Spleen (tissue), 11 donors: ENCODE measurements around the gene CHD6. TPM values are rescaled to one million over a fixed set of nuclear protein-coding genes. Genes with fewer than 3 reads are reported as not detected.

ENCODE experiments used
- DNase-seq: peaks from one replicate; pipeline ENCODE4 v3.0.0-alpha.2; 2020
- H3K27ac ChIP-seq, 8 donors: fragments of 200-600 bp; sonication (generic) in 7 of 8; 1 replicate in 4 of 8; 2 replicates in 4 of 8; pipeline versions ENCODE4 v1.5.0 to v1.8.0; 2016 to 2021; ENCODE audit warnings: inconsistent platforms in 4 of 8, mild to moderate bottlenecking in 4 of 8, moderate library complexity in 1 of 8
- H3K27me3 ChIP-seq, 7 donors: fragments of 200-600 bp; sonication (generic) in 6 of 7; replicated peaks in 1 of 7; 1 replicate in 4 of 7; 2 replicates in 3 of 7; pipeline versions ENCODE4 v1.5.0 to v1.8.0; 2016 to 2021; ENCODE audit warnings: inconsistent platforms in 3 of 7, mild to moderate bottlenecking in 1 of 7
- H3K36me3 ChIP-seq, 6 donors: fragments of 200-600 bp; sonication (generic) in 5 of 6; 1 replicate in 4 of 6; 2 replicates in 2 of 6; pipeline versions ENCODE4 v1.5.0 to v1.8.0; 2016 to 2021; ENCODE audit warnings: inconsistent platforms in 2 of 6
- H3K4me1 ChIP-seq, 6 donors: fragments of 200-600 bp; sonication (generic) in 5 of 6; 1 replicate in 3 of 6; 2 replicates in 3 of 6; pipeline versions ENCODE4 v1.5.0 to v1.8.0; 2016 to 2021; ENCODE audit warnings: inconsistent platforms in 3 of 6
- H3K4me3 ChIP-seq, 8 donors: fragments of 200-600 bp; sonication (generic) in 7 of 8; 1 replicate in 4 of 8; 2 replicates in 4 of 8; pipeline versions ENCODE4 v1.5.0 to v1.8.0; 2016 to 2021; ENCODE audit warnings: inconsistent platforms in 4 of 8, mild to moderate bottlenecking in 4 of 8, moderate library complexity in 2 of 8
- H3K9me3 ChIP-seq, 8 donors: fragments of 200-600 bp; sonication (generic) in 7 of 8; 1 replicate in 4 of 8; 2 replicates in 4 of 8; pipeline versions ENCODE4 v1.5.0 to v1.8.0; 2016 to 2021; ENCODE audit warnings: inconsistent platforms in 4 of 8
- POLR2A ChIP-seq, 3 donors: fragments of 450-650 bp; IDR thresholded peaks; one replicate each; pipeline ENCODE4 v1.5.1; 2017; ENCODE audit warnings: antibody characterized with exemption in 3 of 3, mild to moderate bottlenecking in 1 of 3
- POLR2AphosphoS5 ChIP-seq, 3 donors: sonication (generic); formaldehyde crosslinking; IDR thresholded peaks; one replicate each; pipeline ENCODE4 v1.5.1; 2017; ENCODE audit warnings: antibody characterized with exemption in 3 of 3
- WGBS, 5 donors: extraction: QIAGEN DNeasy Blood & Tissue Kit in 3 of 5; methylation state at CpG; one replicate each; pipeline versions ENCODE4 v1.1.5 to v1.1.7; 2013 to 2018; 5-methylcytosine and 5-hydroxymethylcytosine counted together
- intact Hi-C: fragments of 100-400 bp; cut with DNase I; formaldehyde crosslinking; loops from one replicate; pipeline ENCODE4 v1.15.0; 2023; ENCODE audit warnings: low total_unique reads
- polyA plus RNA-seq, 3 donors: library from polyadenylated mRNA; stranded (reverse); fragments of 200-250 nt; gene quantifications; one replicate each; pipeline ENCODE4 v1.2.1, GENCODE V29; 2013
- total RNA-seq, 7 donors: library from RNA; depleted of rRNA in 3 of 7; stranded (reverse); fragments of >200 nt in 3 of 7; fragmentation: NEBNext Ultra II Directional in 4 of 7; extraction: Animal tissue kit (Norgen Biotek cat#: 25700) in 4 of 7; gene quantifications; one replicate each; pipeline versions ENCODE4 v1.1.0 to v1.2.1, GENCODE V29; 2016 to 2021
- TF ChIP-seq, protein P1 (sequence below), 11 experiments: fragments of 200-600 bp in 7 of 11; fragments of 450-650 bp in 4 of 11; sonication (generic) in 4 of 11; IDR thresholded peaks in 8 of 11; conservative IDR thresholded peaks in 3 of 11; 1 replicate in 7 of 11; 2 replicates in 4 of 11; pipeline versions ENCODE4 v1.4.0 to v1.8.0; 2016 to 2021; ENCODE audit warnings: antibody characterized with exemption in 11 of 11, inconsistent platforms in 4 of 11, mild to moderate bottlenecking in 1 of 11
- donor health status: healthy with polysubstance abuse.
- donor health status: DM: no; HTN: no; CAD: no; lungs with moderate emphysema.
- donor health status: DM: no; HTN: no; CAD: no.
- donor health status: Bipolar disorder and iron deficiency.
- donor health status: healthy.
- donor health status: DM: no; HTN: no; CAD: no.
- donor health status: DM: yes; HTN: yes; CAD: no.

The CHD6 gene
- total and polyA plus RNA-seq, 10 donors = 4.2 to 68.3 (median 47.8) TPM

DNA sequence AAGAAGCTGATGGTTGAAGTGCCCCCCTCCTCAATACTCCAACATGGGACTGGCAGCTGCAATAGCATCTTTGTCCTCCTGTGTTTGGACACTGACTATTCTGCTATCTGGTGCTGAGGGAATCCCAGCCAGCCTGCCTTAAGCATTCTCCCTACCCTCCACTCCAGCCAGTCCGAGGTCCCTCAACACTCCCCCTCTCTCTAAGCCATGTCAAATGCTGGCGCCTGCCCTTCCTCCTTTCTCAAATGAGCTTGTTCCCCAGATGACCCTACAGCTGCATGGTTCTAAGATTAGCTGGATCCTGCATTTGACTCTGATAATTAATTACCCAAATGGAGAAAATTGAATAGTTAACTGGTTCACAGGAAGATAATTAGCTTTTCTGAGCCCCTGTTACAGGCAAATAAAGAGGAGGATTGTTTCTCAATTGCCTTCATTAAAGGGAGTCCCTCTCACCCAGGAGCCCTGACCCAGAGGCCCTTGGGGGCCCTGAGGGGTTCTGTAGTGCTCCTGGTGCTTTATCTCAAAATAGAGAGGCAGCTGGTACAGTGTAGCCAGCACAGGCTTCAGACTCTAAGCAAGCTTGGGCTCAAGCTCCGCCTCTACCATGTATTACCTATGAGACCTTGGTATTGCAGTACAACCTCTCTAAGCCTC, 37.9 kb upstream of the CHD6 start:
- H3K36me3 ChIP-seq = no peaks in the 10 kb centered on the region
- H3K9me3 ChIP-seq = no peaks in the 10 kb centered on the region
- intact Hi-C loops = no loop called here
- peaks cover 0 to 12% (median 0%) of the 10 kb centered on the region in 6 donors for H3K4me1 ChIP-seq
- WGBS, 5 donors = 72 to 81% (median 76%) methylated on average over 3 of the region's 3 CpGs
- TF ChIP-seq, protein P1, sequence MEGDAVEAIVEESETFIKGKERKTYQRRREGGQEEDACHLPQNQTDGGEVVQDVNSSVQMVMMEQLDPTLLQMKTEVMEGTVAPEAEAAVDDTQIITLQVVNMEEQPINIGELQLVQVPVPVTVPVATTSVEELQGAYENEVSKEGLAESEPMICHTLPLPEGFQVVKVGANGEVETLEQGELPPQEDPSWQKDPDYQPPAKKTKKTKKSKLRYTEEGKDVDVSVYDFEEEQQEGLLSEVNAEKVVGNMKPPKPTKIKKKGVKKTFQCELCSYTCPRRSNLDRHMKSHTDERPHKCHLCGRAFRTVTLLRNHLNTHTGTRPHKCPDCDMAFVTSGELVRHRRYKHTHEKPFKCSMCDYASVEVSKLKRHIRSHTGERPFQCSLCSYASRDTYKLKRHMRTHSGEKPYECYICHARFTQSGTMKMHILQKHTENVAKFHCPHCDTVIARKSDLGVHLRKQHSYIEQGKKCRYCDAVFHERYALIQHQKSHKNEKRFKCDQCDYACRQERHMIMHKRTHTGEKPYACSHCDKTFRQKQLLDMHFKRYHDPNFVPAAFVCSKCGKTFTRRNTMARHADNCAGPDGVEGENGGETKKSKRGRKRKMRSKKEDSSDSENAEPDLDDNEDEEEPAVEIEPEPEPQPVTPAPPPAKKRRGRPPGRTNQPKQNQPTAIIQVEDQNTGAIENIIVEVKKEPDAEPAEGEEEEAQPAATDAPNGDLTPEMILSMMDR (IDR thresholded peaks at IDR 0.05 in 8 of 11, conservative IDR thresholded peaks at IDR 0.05 in 3 of 11) = no peak
- TF ChIP-seq POLR2A (IDR thresholded peaks at IDR 0.05) = no peak
- no peak for TF ChIP-seq POLR2AphosphoS5 (IDR thresholded peaks at IDR 0.05)
- H3K27me3 ChIP-seq = peaks cover 0 to 9% (median 0%) of the 10 kb centered on the region in 7 donors
- no peak overlapping the region for H3K4me3 ChIP-seq
- H3K27ac ChIP-seq = no peak overlapping the region
- no peak for DNase-seq

DNA sequence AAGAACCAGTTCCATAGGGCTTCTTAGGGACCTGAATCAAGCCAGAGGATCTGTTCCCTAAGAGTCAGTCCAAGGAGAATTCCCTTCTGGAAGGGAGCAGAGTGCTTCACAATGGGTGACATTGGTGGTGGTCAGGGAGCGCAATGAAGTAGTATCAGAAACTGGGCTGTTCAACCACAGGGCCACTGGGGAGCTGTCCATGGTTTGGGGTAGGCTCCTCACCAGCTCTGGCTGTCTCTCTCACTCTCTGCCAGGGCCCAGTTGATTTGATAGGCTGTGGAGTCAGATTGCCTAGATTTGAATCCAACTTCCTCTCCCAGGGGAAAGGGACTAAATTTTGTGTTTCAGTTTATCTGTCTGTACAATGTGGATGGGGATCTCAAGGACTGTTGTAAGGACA, 36.7 kb upstream of the CHD6 start:
- peaks cover 0 to 12% (median 0%) of the 10 kb centered on the region in 6 donors for H3K4me1 ChIP-seq
- H3K27me3 ChIP-seq = peaks cover 0 to 9% (median 0%) of the 10 kb centered on the region in 7 donors
- no peak overlapping the region for H3K4me3 ChIP-seq
- no peak overlapping the region for H3K27ac ChIP-seq
- WGBS, 5 donors = 60 to 100% (median 72%) methylated on average over 1 of the region's 1 CpG
- no peaks in the 10 kb centered on the region for H3K36me3 ChIP-seq
- TF ChIP-seq, protein P1 (IDR thresholded peaks at IDR 0.05 in 8 of 11, conservative IDR thresholded peaks at IDR 0.05 in 3 of 11) = no peak
- TF ChIP-seq POLR2AphosphoS5 (IDR thresholded peaks at IDR 0.05) = no peak
- TF ChIP-seq POLR2A (IDR thresholded peaks at IDR 0.05) = no peak
- H3K9me3 ChIP-seq = no peaks in the 10 kb centered on the region
- intact Hi-C loops = no loop called here
- DNase-seq = no peak

DNA sequence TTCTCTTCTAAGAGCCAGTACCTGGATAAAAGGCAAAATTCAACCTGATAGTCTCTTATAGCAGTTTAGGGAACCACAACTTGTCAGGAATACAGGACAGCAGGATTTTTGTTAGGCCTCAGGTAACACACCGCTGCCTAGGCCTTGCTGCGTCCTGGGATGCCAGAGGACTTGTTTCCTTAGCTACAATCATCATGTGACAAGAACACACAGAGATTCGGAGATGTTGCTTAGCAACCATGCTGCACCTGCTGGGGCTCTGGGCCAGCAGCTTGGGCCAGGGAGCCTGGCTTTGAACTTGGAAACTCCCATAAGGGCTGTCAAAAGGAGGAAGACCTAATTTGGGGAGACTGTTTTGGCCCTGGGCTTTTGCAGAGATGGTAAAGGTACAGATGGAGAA, 36.1 kb upstream of the CHD6 start:
- Histone ChIP-seq H3K27me3 (peaks cover 0 to 9% (median 0%) of the 10 kb centered on the region in 7 donors), H3K4me1 (peaks cover 0 to 12% (median 0%) of the 10 kb centered on the region in 6 donors), H3K9me3 (no peaks in the 10 kb centered on the region), H3K4me3 (no peak overlapping the region), H3K27ac (no peak overlapping the region), H3K36me3 (no peaks in the 10 kb centered on the region)
- 83 to 90% (median 84%) methylated on average over 3 of the region's 3 CpGs for WGBS, 5 donors
- TF ChIP-seq POLR2AphosphoS5 (IDR thresholded peaks at IDR 0.05) = no peak
- TF ChIP-seq, protein P1 (IDR thresholded peaks at IDR 0.05 in 8 of 11, conservative IDR thresholded peaks at IDR 0.05 in 3 of 11) = no peak
- no peak for TF ChIP-seq POLR2A (IDR thresholded peaks at IDR 0.05)
- intact Hi-C loops = no loop called here
- no peak for DNase-seq

DNA sequence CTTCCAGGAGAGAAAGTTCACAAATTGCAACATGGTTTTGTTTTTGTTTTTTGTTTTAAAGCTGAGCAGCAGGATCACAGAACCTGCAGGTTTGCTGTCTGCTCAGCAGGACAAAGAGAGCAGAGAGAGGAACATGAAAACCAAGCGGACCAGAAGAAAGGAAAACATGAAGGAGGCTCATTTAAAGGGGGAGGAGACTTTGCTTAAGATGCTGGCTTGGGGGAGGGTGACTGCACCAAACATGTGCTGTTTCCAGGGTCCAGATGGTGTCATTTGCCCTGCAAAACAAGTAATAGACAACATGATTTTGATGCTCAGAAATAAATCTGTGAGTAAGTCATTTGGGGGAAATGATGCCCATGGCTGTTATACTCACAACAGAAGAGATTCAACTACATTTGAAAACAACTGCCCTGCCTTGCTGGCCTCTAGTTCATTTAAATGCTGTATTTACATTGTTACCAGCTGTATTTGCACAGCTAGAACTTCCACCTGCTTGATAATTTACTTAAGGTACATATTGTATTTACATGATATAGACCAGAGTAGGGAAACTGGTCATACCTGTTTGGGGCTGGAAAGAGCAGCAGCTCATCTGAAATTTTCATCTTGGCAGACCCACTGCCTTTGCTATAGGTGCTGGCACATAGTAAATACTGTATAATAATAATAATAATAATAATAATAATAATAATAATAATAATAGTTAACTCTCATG, 32.2 kb upstream of the CHD6 start:
- intact Hi-C loops = no loop called here
- H3K27ac ChIP-seq = no peak overlapping the region
- H3K36me3 ChIP-seq = no peaks in the 10 kb centered on the region
- no peak overlapping the region for H3K4me3 ChIP-seq
- DNase-seq = no peak
- H3K27me3 ChIP-seq = no peaks in the 10 kb centered on the region
- WGBS, 5 donors = 49 to 79% (median 65%) methylated on average over 1 of the region's 1 CpG
- H3K4me1 ChIP-seq = no peaks in the 10 kb centered on the region
- TF ChIP-seq, protein P1 (IDR thresholded peaks at IDR 0.05 in 8 of 11, conservative IDR thresholded peaks at IDR 0.05 in 3 of 11) = no peak
- no peak for TF ChIP-seq POLR2A (IDR thresholded peaks at IDR 0.05)
- no peak for TF ChIP-seq POLR2AphosphoS5 (IDR thresholded peaks at IDR 0.05)
- no peaks in the 10 kb centered on the region for H3K9me3 ChIP-seq
